Brain microvascular endothelial cell (primary cell): ENCODE measurements around the gene CDCA4.

Experiments used
- DNase-seq: peaks from one replicate; pipeline ENCODE4 v3.0.0-alpha.2; 2020
- H3K27ac ChIP-seq: fragments of 250-450 bp; sonication (Bioruptor Pico); 2 replicates; pipeline ENCODE4 v1.5.1; 2020; ENCODE audit warnings: mild to moderate bottlenecking, moderate library complexity
- H3K27me3 ChIP-seq: fragments of 250-450 bp; sonication (Bioruptor Pico); replicated peaks from 2 replicates; pipeline ENCODE4 v1.5.1; 2020; ENCODE audit warnings: mild to moderate bottlenecking
- H3K36me3 ChIP-seq: fragments of 250-450 bp; sonication (Bioruptor Pico); replicated peaks from 2 replicates; pipeline ENCODE4 v1.5.1; 2020; ENCODE audit warnings: mild to moderate bottlenecking
- H3K4me3 ChIP-seq: 2 replicates; pipeline ENCODE4 v1.5.1; 2011; ENCODE audit warnings: low read depth, mild to moderate bottlenecking, control low read depth, low read length, moderate library complexity
- in situ Hi-C: cut with HindIII; loops from 2 replicates; pipeline ENCODE4 v1.10.0; 2017; ENCODE audit warnings: low sequenced_read_pairs, low pct_ligation_motif_present
- TF ChIP-seq, protein P1 (sequence below): IDR thresholded peaks from 2 replicates; pipeline ENCODE4 v1.5.1; 2011; ENCODE audit warnings: low read depth, mild to moderate bottlenecking, moderate library complexity, low read length, control low read depth, inconsistent platforms; ENCODE audit errors: missing control alignments

The CDCA4 gene

DNA sequence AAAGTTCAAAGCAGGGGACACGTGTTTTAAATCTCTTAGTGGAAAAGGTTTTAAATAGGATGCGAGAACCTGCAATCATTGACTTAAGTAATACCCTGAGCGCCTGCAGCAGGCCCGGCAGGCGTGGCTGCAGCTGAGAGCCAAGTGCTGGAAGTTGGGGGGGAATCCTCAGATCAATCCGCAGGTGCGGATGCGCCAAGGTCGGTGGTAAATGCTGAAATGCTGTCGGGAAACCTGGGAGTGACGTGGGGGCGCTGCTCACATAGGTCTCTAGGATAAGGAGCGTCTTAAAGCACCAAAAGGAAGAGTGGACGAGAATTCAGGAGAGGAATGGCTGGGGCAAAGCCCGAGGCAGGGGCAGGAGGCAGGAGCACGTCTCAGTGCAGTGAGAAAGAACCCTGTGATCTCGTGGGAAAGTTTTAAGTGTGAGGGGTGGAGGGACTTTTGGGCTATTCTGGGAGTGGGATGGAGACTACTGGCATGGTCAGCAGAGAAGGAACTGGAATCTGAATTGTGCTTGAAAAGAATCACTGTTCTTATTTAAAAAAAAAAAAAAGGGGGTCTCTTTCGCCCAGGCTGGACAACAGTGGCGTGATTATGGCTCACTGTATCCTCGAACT lies 883 bp upstream of the CDCA4 start:
- Histone ChIP-seq H3K27me3 (no peaks in the 10 kb centered on the region), H3K27ac (peak overlapping the region; percentile 85), H3K4me3 (peak overlapping the region; percentile 71), H3K36me3 (no peaks in the 10 kb centered on the region)
- in situ Hi-C loops = no loop called here
- TF ChIP-seq, protein P1, sequence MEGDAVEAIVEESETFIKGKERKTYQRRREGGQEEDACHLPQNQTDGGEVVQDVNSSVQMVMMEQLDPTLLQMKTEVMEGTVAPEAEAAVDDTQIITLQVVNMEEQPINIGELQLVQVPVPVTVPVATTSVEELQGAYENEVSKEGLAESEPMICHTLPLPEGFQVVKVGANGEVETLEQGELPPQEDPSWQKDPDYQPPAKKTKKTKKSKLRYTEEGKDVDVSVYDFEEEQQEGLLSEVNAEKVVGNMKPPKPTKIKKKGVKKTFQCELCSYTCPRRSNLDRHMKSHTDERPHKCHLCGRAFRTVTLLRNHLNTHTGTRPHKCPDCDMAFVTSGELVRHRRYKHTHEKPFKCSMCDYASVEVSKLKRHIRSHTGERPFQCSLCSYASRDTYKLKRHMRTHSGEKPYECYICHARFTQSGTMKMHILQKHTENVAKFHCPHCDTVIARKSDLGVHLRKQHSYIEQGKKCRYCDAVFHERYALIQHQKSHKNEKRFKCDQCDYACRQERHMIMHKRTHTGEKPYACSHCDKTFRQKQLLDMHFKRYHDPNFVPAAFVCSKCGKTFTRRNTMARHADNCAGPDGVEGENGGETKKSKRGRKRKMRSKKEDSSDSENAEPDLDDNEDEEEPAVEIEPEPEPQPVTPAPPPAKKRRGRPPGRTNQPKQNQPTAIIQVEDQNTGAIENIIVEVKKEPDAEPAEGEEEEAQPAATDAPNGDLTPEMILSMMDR = peak; percentile 23
- no peak for DNase-seq

DNA sequence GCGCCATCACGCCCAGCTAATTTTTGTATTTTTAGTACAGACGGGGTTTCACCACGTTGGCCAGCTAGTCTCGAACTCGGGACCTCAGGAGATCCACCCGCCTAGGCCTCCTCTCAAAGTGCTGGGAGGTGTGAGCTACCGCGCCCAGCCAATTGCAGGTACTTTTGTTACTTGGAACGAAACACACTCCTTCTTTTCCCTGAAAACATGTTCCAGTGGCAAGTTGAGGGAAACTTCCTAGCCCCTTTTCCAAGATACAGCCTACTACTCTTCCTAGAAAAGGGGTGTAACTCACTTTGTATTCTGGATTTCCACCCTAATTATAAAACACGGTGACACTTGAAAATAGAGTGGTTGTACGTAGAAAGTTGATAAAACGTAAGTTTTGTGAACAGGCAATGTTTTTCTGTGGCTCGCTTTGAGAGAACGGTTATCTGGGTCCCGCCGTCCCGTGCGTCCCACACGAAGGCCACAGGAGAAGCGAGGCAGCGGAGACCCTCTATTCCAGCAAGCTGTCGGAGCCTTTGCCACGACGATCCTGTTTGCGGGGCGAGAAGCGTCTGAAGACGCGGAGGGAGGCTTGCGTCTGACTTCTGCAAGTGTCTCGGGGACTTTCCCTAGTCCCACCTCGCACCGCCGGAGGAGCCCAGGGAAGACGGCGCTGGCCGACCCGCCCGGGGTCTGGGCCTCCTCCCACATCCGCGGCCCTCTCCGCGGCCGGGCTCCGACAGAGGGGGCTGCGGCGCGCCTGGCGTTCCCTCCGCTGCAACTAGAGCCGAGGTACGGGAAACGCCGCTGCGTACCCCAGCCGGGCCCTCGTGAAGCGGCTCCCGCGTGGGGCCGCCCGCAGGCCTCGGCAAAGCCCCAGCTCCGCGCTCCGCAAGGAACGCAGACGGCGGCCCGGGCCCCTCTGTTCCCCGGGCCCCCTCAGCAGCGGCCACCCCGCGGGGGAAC lies 745 bp downstream of the CDCA4 start:
- peak; percentile 13 for DNase-seq
- Histone ChIP-seq H3K4me3 (peak overlapping the region; percentile 81), H3K36me3 (no peaks in the 10 kb centered on the region), H3K27ac (peak overlapping the region; percentile 77), H3K27me3 (no peaks in the 10 kb centered on the region)
- TF ChIP-seq, protein P1 = peak; percentile 8
- in situ Hi-C loops = no loop called here

DNA sequence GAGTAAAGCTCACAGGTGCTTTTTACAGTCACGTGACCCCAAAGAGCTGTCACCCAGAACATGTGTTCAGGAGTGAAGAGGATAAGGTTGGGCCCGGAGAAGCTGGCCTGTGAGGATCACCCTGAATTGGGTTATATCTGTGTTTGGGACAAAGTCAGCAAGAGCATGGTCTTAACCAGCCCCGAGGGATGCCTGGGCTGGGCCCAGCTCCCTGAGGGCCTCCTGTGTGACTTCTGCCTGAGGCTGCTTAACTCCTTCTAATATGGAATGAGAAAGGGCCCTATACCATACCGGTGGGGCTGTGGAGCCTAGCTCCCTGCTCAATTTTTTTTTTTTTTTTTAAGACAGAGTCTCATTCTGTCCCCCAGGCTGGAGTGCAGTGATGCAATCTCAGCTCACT lies 2.5 kb downstream of the CDCA4 start:
- in situ Hi-C loops = no loop called here
- no peaks in the 10 kb centered on the region for H3K36me3 ChIP-seq

DNA sequence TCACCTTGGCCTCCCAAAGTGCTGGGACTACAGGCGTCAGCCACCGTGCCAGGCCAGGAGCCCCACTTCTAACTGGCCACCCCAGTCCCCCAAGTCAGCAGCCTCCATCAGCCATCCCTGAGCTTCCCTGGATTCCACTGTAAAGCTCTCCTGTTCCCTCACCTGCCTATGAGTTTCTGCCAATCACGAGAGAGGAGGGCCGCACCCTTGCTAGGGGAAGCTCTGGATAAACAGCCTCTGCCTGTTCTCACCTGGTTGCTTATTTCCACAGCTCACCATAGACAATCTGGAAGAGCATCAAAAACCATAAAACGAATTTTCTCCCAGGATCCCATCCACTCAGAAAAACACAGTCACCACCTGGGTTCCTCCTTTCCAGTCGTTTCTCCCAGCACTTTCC lies 5.0 kb downstream of the CDCA4 start:
- in situ Hi-C loops = no loop called here
- Histone ChIP-seq H3K27me3 (no peaks in the 10 kb centered on the region), H3K36me3 (peaks cover 6% of the 10 kb centered on the region), H3K4me3 (no peak overlapping the region), H3K27ac (no peak overlapping the region)
- DNase-seq = no peak
- TF ChIP-seq, protein P1 = no peak

More for the DNA sequence above, 2.5 kb downstream of the CDCA4 start:
- no peak overlapping the region for H3K4me3 ChIP-seq
- no peak for DNase-seq
- H3K27ac ChIP-seq = no peak overlapping the region
- no peaks in the 10 kb centered on the region for H3K27me3 ChIP-seq
- TF ChIP-seq, protein P1 = no peak

DNA sequence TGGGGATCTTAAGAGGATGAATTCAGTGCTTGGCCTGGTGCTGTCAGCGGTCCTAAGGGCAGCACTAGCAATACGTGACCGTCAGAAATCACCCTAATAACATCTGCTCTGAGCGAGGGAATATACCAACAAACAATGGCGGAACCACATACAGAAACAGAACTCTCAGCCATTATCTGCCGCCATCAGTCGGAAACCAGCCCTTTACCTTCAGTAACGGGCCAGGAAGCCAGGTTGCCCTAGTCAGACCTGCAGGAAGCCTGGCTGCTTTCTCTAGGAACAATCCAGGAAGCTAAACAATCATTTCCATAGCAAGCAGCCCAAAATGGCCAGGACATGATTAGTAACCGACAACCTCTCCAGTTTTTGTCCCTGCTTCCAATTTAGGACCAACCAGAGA lies 5.6 kb downstream of the CDCA4 start:
- Histone ChIP-seq H3K27me3 (no peaks in the 10 kb centered on the region), H3K27ac (no peak overlapping the region), H3K4me3 (no peak overlapping the region), H3K36me3 (peaks cover 13% of the 10 kb centered on the region)
- TF ChIP-seq, protein P1 = no peak
- no peak for DNase-seq
- in situ Hi-C loops = no loop called here
